Panc1 (cell line): Measurements from ENCODE around the gene GRIK4. TPM values are rescaled to one million over a fixed set of nuclear protein-coding genes. Genes with fewer than 3 reads are reported as not detected.

ENCODE experiments used
- ATAC-seq: fragments of 200-7000 bp; cut with Tn5 transposase; 2 replicates; pipeline ENCODE4 v1.9.1; 2020; ENCODE audit warnings: mild to moderate bottlenecking, moderate library complexity
- BruUV-seq: library from RNA; stranded (reverse); fragments of 400-500 nt; replicated peaks from 2 replicates; lab custom pipeline; 2021; lab: Mats Ljungman, UMichigan
- CTCF ChIA-PET: fragments of 300-600 bp; sonication (Branson Sonifier 250); formaldehyde crosslinking; loops from one replicate; lab custom pipeline; 2022; ENCODE audit warnings: antibody characterized with exemption; lab: Charles Lee
- POLR2A ChIA-PET: fragments of 300-600 bp; sonication (Branson Sonifier 250); formaldehyde crosslinking; loops from one replicate; lab custom pipeline; 2022; ENCODE audit warnings: antibody characterized with exemption; lab: Charles Lee
- DNase-seq: peaks from one replicate; pipeline ENCODE4 v3.0.0-alpha.2; 2010; ENCODE audit warnings: low read depth, low spot score
- H3K27ac ChIP-seq: 2 replicates; pipeline ENCODE4 v1.5.1; 2011; ENCODE audit warnings: mild to moderate bottlenecking, low read length, inconsistent platforms
- H3K27me3 ChIP-seq: fragments of 200-500 bp; sonication (Bioruptor generic); 2 replicates; pipeline ENCODE4 v1.6.0; 2014; ENCODE audit warnings: low read length, inconsistent platforms; ENCODE audit not compliant: control insufficient read depth, insufficient read depth
- H3K36me3 ChIP-seq: fragments of 200-500 bp; sonication (Bioruptor generic); 2 replicates; pipeline ENCODE4 v1.5.1; 2014; ENCODE audit warnings: inconsistent platforms, mild to moderate bottlenecking, low read length, moderate library complexity; ENCODE audit not compliant: control insufficient read depth, insufficient read depth
- H3K4me1 ChIP-seq: 2 replicates; pipeline ENCODE4 v1.5.1; 2011; ENCODE audit warnings: inconsistent platforms, mild to moderate bottlenecking, low read length, moderate library complexity; ENCODE audit not compliant: control insufficient read depth, insufficient read depth
- H3K4me3 ChIP-seq, 2 experiments: 2 replicates each; pipeline ENCODE4 v1.5.1; 2011 to 2012; ENCODE audit warnings: low read depth in 2 of 2, low read length in 2 of 2, mild to moderate bottlenecking in 2 of 2, inconsistent platforms in 1 of 2, moderate library complexity in 1 of 2
- H3K9me3 ChIP-seq: fragments of 200-500 bp; sonication (Bioruptor generic); 2 replicates; pipeline ENCODE4 v1.5.1; 2014; ENCODE audit warnings: low read depth, mild to moderate bottlenecking, inconsistent platforms, low read length, moderate library complexity; ENCODE audit not compliant: control insufficient read depth, insufficient read depth
- CTCF ChIP-seq: fragments of 450-650 bp; IDR thresholded peaks from 2 replicates; pipeline ENCODE4 v1.5.1; 2017; ENCODE audit warnings: mild to moderate bottlenecking
- POLR2AphosphoS5 ChIP-seq: IDR thresholded peaks from 2 replicates; pipeline ENCODE4 v1.6.1; 2012; ENCODE audit warnings: mild to moderate bottlenecking, low read depth, low read length, moderate library complexity
- REST ChIP-seq, 2 experiments: IDR thresholded peaks; 2 replicates each; pipeline ENCODE4 v1.6.1; 2011 to 2012; ENCODE audit warnings: low read depth in 2 of 2, control low read depth in 1 of 2, low read length in 1 of 2, mild to moderate bottlenecking in 1 of 2, moderate library complexity in 1 of 2; ENCODE audit not compliant: insufficient read depth in 1 of 2
- SIN3A ChIP-seq: IDR thresholded peaks from 2 replicates; pipeline ENCODE4 v1.6.1; 2012; ENCODE audit warnings: low read depth, mild to moderate bottlenecking, low read length, moderate library complexity, borderline replicate concordance; ENCODE audit not compliant: insufficient read depth
- TCF7L2 ChIP-seq: IDR thresholded peaks from 2 replicates; pipeline ENCODE4 v1.6.1; 2011; ENCODE audit warnings: mild to moderate bottlenecking, low read depth, low read length, inconsistent platforms
- in situ Hi-C: cut with HindIII; loops from 2 replicates; pipeline ENCODE4 v1.10.0; 2016; ENCODE audit warnings: low sequenced_read_pairs, low pct_unique_long_range_greater_than_20kb
- intact Hi-C: fragments of 100-400 bp; cut with micrococcal nuclease; formaldehyde crosslinking; loops from one replicate; pipeline ENCODE4 v1.10.0; 2022; ENCODE audit not compliant: unreplicated experiment
- total RNA-seq: library from RNA; stranded (reverse); gene quantifications from one replicate; pipeline ENCODE4 v1.2.1, GENCODE V29; 2021; ENCODE audit not compliant: unreplicated experiment

Gene GRIK4
- total RNA-seq, 1 experiment from 2014 or later = 0.62 TPM

- no TSS peak for BruUV-seq
- POLR2A ChIA-PET = no interaction called here
- no peaks in the 10 kb centered on the region for H3K9me3 ChIP-seq
- H3K27me3 ChIP-seq = peaks cover 2% of the 10 kb centered on the region
- H3K27ac ChIP-seq = no peak overlapping the region
- CTCF ChIA-PET = no interaction called here
- in situ Hi-C loops = no loop called here
- intact Hi-C loops = no loop called here
- H3K4me3 ChIP-seq = no peak overlapping the region
- TF ChIP-seq SIN3A = no peak
- no peak for TF ChIP-seq POLR2AphosphoS5
- TF ChIP-seq REST (IDR thresholded peaks at IDR 0.05; ENCODE audit: insufficient read depth in 1 of 2, low read depth in 2 of 2, low read length in 1 of 2) = no peak
- no peak for TF ChIP-seq TCF7L2
- TF ChIP-seq CTCF = no peak
- DNase-seq (no peak), ATAC-seq (no peak; the same call in 1 of the 2 replicates)
- no peaks in the 10 kb centered on the region for H3K36me3 ChIP-seq
- no peaks in the 10 kb centered on the region for H3K4me1 ChIP-seq
These were observed 125.6 kb downstream of the GRIK4 start for GRCh38 chr11:120637131-120637530.

GRCh38 chr11:120642196-120642894, 130.8 kb downstream of the GRIK4 start:
- Histone ChIP-seq H3K27ac (no peak overlapping the region), H3K4me1 (no peaks in the 10 kb centered on the region), H3K36me3 (no peaks in the 10 kb centered on the region), H3K9me3 (no peaks in the 10 kb centered on the region), H3K4me3 (no peak overlapping the region), H3K27me3 (peaks cover 7% of the 10 kb centered on the region)
- no peak for TF ChIP-seq REST (IDR thresholded peaks at IDR 0.05; ENCODE audit: insufficient read depth in 1 of 2, low read depth in 2 of 2, low read length in 1 of 2)
- no peak for TF ChIP-seq CTCF
- TF ChIP-seq SIN3A = no peak
- no peak for TF ChIP-seq POLR2AphosphoS5
- no peak for TF ChIP-seq TCF7L2
- POLR2A ChIA-PET = interaction anchor here (0.6 kb wide), 1 partner anchor 150 kb away, joined by 4 read pairs; no protein-coding TSS in a partner anchor
- CTCF ChIA-PET = interaction anchor here (0.6 kb wide), 1 partner anchor 12 kb away, joined by 4 read pairs; no protein-coding TSS in a partner anchor
- ATAC-seq = no peak
- no TSS peak for BruUV-seq
- intact Hi-C loops (no loop called here), in situ Hi-C loops (no loop called here)
- DNase-seq = no peak
